Nephron (organoid): Measurements from ENCODE around the gene PLS1.

Experiments used
- H3K27ac Mint-ChIP-seq, 3 experiments: 2 replicates each; pipeline ENCODE4 v1.8.0; 2020; ENCODE audit warnings: mixed read lengths in 3 of 3, mild to moderate bottlenecking in 2 of 3, moderate library complexity in 1 of 3
- H3K27me3 Mint-ChIP-seq: 2 replicates; pipeline ENCODE4 v1.8.0; 2021; ENCODE audit warnings: low read depth, mild to moderate bottlenecking, moderate library complexity, mixed read lengths
- H3K36me3 Mint-ChIP-seq: 2 replicates; pipeline ENCODE4 v1.8.0; 2020; ENCODE audit warnings: low read depth, mixed read lengths
- H3K4me1 Mint-ChIP-seq: 2 replicates; pipeline ENCODE4 v1.8.0; 2020; ENCODE audit warnings: mixed read lengths
- H3K4me3 Mint-ChIP-seq, 3 experiments: 2 replicates each; pipeline ENCODE4 v1.8.0; 2020; ENCODE audit warnings: mild to moderate bottlenecking in 3 of 3, mixed read lengths in 3 of 3, moderate library complexity in 2 of 3
- H3K9me3 Mint-ChIP-seq: 2 replicates; pipeline ENCODE4 v1.8.0; 2020; ENCODE audit warnings: mixed read lengths
- TF ChIP-seq, protein P1 (sequence below), 3 experiments: fragments of 200-600 bp; sonication (generic); IDR thresholded peaks; one replicate each; pipeline ENCODE4 v1.5.0; 2021; ENCODE audit warnings: antibody characterized with exemption in 3 of 3; ENCODE audit not compliant: unreplicated experiment in 3 of 3

Gene PLS1

DNA sequence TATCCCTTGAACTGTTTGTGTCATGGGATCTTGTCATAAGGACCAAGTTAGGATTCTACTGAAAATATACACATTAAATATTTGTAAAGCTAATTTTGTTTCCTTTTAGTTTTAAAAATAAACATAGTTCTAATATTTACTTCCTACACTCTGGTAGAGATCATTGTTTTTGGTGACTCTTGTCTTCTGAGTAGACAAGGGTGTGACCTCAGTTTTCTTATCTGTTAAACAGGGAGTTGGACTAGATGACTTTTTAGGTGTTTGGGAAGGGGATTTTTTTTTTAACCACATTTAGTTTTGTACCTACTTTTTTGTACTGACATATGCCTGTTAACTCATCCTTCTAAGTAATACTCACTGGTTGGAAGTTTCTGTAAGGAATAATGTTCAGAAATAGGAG is 30.8 kb downstream of the PLS1 start:
- H3K9me3 Mint-ChIP-seq, result no peaks in the 10 kb centered on the region

DNA sequence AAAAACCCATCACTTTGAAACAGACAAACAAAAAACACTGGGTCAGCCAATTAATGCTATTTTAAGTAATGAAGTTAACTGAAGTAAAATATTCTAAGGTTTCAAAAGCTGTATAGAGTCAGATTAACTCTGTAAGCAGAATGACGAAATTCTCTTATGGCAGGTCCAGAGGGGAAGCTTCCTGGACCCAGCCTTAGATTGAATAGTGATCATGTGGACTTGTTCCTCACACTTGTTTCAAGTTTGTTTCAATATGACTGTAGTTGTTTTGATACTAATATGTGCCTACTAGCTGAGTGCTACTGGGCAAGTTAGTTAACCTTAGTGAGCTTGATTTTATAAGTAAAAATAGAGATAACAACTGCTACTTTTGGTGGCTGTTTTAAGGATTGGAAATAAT is 32.6 kb downstream of the PLS1 start:
- Mint-ChIP-seq H3K36me3 (no peaks in the 10 kb centered on the region), H3K4me1 (peaks cover 15% of the 10 kb centered on the region), H3K9me3 (no peaks in the 10 kb centered on the region), H3K4me3 (no peak overlapping the region), H3K27ac (no peak overlapping the region), H3K27me3 (no peaks in the 10 kb centered on the region)
- TF ChIP-seq, protein P1, sequence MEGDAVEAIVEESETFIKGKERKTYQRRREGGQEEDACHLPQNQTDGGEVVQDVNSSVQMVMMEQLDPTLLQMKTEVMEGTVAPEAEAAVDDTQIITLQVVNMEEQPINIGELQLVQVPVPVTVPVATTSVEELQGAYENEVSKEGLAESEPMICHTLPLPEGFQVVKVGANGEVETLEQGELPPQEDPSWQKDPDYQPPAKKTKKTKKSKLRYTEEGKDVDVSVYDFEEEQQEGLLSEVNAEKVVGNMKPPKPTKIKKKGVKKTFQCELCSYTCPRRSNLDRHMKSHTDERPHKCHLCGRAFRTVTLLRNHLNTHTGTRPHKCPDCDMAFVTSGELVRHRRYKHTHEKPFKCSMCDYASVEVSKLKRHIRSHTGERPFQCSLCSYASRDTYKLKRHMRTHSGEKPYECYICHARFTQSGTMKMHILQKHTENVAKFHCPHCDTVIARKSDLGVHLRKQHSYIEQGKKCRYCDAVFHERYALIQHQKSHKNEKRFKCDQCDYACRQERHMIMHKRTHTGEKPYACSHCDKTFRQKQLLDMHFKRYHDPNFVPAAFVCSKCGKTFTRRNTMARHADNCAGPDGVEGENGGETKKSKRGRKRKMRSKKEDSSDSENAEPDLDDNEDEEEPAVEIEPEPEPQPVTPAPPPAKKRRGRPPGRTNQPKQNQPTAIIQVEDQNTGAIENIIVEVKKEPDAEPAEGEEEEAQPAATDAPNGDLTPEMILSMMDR (IDR thresholded peaks at IDR 0.05; ENCODE audit: unreplicated experiment in 3 of 3), result no peak

More for the DNA sequence above, 30.8 kb downstream of the PLS1 start:
- TF ChIP-seq, protein P1 (IDR thresholded peaks at IDR 0.05; ENCODE audit: unreplicated experiment in 3 of 3), result no peak
- Mint-ChIP-seq H3K4me1 (peaks cover 15% of the 10 kb centered on the region), H3K27ac (no peak overlapping the region), H3K4me3 (no peak overlapping the region), H3K27me3 (no peaks in the 10 kb centered on the region), H3K36me3 (no peaks in the 10 kb centered on the region)

DNA sequence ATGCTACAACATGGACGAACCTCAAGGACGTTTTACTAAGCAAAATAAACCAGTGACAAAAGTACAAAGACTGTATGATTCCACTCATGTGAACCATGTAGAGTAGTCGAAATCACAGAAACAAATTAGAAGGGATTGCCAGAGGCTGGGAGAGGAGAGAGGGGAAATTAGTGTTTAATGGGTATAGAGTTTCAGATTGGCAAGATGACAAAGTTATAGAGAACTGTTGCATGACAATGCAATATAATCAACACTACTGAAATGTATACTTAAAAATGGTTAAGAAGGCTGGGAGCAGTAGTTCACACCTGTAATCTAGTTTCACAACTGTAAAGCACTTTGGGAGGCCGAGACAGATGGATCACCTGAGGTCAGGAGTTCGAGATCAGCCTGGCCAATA is 36.9 kb downstream of the PLS1 start:
- TF ChIP-seq, protein P1 (IDR thresholded peaks at IDR 0.05; ENCODE audit: unreplicated experiment in 3 of 3), result no peak
- H3K27me3 Mint-ChIP-seq, result no peaks in the 10 kb centered on the region
- no peaks in the 10 kb centered on the region for H3K9me3 Mint-ChIP-seq
- H3K27ac Mint-ChIP-seq, result no peak overlapping the region
- H3K4me1 Mint-ChIP-seq, result no peaks in the 10 kb centered on the region
- H3K36me3 Mint-ChIP-seq, result no peaks in the 10 kb centered on the region
- H3K4me3 Mint-ChIP-seq, result no peak overlapping the region

DNA sequence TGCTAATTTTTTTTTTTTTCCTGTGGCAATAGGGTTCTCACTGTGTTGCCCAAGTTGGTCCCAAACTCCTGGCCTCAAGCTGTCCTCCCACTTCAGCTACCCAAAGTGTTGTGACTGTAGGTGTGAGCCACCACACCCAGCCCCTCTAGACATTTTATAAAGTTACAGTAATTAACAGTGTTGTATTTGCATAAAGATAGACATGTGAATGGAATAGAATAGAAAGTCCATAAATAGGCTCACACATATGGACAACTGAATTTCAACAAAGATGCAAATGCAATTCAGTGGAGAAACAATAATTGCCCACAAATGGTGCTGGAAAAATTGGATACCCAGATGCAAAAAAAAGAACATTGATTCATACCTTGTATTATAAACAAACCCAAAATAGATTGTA is 39.9 kb downstream of the PLS1 start:
- TF ChIP-seq, protein P1 (IDR thresholded peaks at IDR 0.05; ENCODE audit: unreplicated experiment in 3 of 3), result no peak
- H3K9me3 Mint-ChIP-seq, result no peaks in the 10 kb centered on the region
- H3K36me3 Mint-ChIP-seq, result no peaks in the 10 kb centered on the region
- H3K27me3 Mint-ChIP-seq, result no peaks in the 10 kb centered on the region
- no peaks in the 10 kb centered on the region for H3K4me1 Mint-ChIP-seq
- H3K27ac Mint-ChIP-seq, result no peak overlapping the region
- no peak overlapping the region for H3K4me3 Mint-ChIP-seq

DNA sequence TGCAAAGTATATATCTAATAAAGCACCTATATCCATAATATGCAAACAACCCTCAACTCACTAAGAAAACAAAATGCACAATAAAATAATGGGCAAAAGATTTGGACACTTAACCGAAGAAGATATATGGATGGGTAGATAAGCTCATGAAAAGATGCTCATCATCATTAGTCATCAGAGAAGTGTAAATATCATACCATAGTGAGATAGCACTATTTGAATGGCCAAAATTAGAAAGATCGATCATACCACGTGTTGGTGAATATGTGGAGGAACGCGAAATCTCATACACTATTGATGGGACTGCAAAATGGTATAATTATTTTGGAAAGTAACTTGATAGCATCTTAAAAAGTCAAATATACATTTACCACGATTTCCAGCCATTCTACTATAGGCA is 40.5 kb downstream of the PLS1 start:
- Mint-ChIP-seq H3K4me3 (no peak overlapping the region), H3K36me3 (no peaks in the 10 kb centered on the region), H3K27ac (no peak overlapping the region), H3K9me3 (no peaks in the 10 kb centered on the region), H3K27me3 (no peaks in the 10 kb centered on the region), H3K4me1 (no peaks in the 10 kb centered on the region)
- TF ChIP-seq, protein P1 (IDR thresholded peaks at IDR 0.05; ENCODE audit: unreplicated experiment in 3 of 3), result no peak

DNA sequence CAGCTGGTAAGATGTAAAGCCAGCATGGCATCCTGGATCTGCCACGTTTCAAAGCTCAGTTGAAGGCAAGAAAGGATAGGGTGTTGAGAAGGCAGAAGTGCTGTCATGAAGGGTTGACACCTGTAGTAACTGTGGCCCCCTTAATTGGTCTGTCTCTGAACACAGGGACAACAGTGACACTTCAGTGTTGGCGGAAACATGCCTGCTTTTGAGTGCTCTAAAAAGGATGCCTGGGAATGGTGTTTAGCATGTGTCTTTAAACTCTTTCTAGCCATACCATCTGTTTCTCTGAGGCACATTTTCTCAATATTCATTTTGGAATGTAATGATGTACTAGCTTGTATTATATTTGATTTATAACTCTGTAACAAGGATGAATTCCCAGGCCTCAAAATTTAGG is 42.1 kb downstream of the PLS1 start:
- TF ChIP-seq, protein P1 (IDR thresholded peaks at IDR 0.05; ENCODE audit: unreplicated experiment in 3 of 3), result no peak
- Mint-ChIP-seq H3K4me1 (no peaks in the 10 kb centered on the region), H3K27ac (no peak overlapping the region), H3K36me3 (no peaks in the 10 kb centered on the region), H3K27me3 (no peaks in the 10 kb centered on the region), H3K9me3 (no peaks in the 10 kb centered on the region), H3K4me3 (no peak overlapping the region)
